K562 (cell line): ENCODE data around the gene SVEP1. TPM values are rescaled to one million over a fixed set of nuclear protein-coding genes. Genes with fewer than 3 reads are reported as not detected.

Experiments
- ILK ChIP-seq: fragments of 450-650 bp; IDR thresholded peaks from 2 replicates; pipeline ENCODE4 v1.6.1; 2016; ENCODE audit warnings: missing genetic modification characterization, low read depth, mild to moderate bottlenecking, missing compliant biosample characterization, moderate library complexity, borderline replicate concordance
- NR0B1 ChIP-seq: fragments of 450-650 bp; IDR thresholded peaks from one replicate; pipeline ENCODE4 v1.6.1; 2018; ENCODE audit warnings: mild to moderate bottlenecking, moderate library complexity; ENCODE audit not compliant: partially characterized antibody
- polyA plus RNA-seq, 8 experiments: library from polyadenylated mRNA; depleted of rRNA in 4 of 8; stranded (reverse) in 5 of 8; unstranded in 3 of 8; fragments of >200 nt; fragmentation: Nextera tagmentation in 2 of 8; fragmentation: Illumina TruSeq in 1 of 8; extraction: Ambion mirVana in 2 of 8; extraction: Trizol in 1 of 8; gene quantifications; 2 replicates each; pipeline versions ENCODE4 v1.2.1 to v1.2.3, GENCODE V29; 2011 to 2014; ENCODE audit warnings: inconsistent platforms in 1 of 8, missing spikeins in 1 of 8
- total RNA-seq, 7 experiments: library from RNA; depleted of rRNA in 6 of 7; stranded (reverse); fragments of >200 nt in 6 of 7; fragmentation: Illumina TruSeq in 2 of 7; extraction: Trizol in 2 of 7; gene quantifications; 2 replicates each; pipeline versions ENCODE4 v1.2.1 to v1.2.3, GENCODE V29; 2011 to 2021; ENCODE audit warnings: low replicate concordance in 1 of 7
- TF ChIP-seq, protein P1 (sequence below), 2 experiments: fragments of 450-650 bp; IDR thresholded peaks; 2 replicates each; pipeline ENCODE4 v1.6.1; 2016; ENCODE audit warnings: mild to moderate bottlenecking in 2 of 2, borderline replicate concordance in 1 of 2, low read depth in 1 of 2, moderate library complexity in 1 of 2

The SVEP1 gene
- total and polyA plus RNA-seq, 9 of the 15 experiments (the other 6 are each of a cell fraction or from before 2014, with no cell fraction given), result 0.20 to 0.84 (median 0.43) TPM

DNA sequence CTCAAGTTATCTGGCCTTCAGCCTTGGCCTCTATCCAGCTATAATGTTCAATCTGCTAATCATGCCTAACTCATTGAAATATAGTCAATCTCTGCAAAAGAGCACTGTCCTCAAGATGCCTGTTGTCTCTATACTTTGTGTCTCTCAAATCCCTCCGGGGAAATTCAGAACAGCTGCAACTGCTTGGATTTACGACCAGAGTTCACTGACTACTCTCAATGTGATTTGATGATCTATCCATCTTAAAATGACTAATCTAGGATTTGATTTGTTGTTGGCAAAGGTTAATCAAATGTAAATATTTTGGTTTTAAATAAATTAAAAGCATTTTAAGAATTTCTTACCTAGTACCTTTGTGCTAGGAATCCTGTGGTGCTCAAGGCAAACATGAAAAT is 40.9 kb downstream of the SVEP1 start (continued):
- TF ChIP-seq NR0B1 (no peak), ILK (tag) (no peak)
- TF ChIP-seq, protein P1, sequence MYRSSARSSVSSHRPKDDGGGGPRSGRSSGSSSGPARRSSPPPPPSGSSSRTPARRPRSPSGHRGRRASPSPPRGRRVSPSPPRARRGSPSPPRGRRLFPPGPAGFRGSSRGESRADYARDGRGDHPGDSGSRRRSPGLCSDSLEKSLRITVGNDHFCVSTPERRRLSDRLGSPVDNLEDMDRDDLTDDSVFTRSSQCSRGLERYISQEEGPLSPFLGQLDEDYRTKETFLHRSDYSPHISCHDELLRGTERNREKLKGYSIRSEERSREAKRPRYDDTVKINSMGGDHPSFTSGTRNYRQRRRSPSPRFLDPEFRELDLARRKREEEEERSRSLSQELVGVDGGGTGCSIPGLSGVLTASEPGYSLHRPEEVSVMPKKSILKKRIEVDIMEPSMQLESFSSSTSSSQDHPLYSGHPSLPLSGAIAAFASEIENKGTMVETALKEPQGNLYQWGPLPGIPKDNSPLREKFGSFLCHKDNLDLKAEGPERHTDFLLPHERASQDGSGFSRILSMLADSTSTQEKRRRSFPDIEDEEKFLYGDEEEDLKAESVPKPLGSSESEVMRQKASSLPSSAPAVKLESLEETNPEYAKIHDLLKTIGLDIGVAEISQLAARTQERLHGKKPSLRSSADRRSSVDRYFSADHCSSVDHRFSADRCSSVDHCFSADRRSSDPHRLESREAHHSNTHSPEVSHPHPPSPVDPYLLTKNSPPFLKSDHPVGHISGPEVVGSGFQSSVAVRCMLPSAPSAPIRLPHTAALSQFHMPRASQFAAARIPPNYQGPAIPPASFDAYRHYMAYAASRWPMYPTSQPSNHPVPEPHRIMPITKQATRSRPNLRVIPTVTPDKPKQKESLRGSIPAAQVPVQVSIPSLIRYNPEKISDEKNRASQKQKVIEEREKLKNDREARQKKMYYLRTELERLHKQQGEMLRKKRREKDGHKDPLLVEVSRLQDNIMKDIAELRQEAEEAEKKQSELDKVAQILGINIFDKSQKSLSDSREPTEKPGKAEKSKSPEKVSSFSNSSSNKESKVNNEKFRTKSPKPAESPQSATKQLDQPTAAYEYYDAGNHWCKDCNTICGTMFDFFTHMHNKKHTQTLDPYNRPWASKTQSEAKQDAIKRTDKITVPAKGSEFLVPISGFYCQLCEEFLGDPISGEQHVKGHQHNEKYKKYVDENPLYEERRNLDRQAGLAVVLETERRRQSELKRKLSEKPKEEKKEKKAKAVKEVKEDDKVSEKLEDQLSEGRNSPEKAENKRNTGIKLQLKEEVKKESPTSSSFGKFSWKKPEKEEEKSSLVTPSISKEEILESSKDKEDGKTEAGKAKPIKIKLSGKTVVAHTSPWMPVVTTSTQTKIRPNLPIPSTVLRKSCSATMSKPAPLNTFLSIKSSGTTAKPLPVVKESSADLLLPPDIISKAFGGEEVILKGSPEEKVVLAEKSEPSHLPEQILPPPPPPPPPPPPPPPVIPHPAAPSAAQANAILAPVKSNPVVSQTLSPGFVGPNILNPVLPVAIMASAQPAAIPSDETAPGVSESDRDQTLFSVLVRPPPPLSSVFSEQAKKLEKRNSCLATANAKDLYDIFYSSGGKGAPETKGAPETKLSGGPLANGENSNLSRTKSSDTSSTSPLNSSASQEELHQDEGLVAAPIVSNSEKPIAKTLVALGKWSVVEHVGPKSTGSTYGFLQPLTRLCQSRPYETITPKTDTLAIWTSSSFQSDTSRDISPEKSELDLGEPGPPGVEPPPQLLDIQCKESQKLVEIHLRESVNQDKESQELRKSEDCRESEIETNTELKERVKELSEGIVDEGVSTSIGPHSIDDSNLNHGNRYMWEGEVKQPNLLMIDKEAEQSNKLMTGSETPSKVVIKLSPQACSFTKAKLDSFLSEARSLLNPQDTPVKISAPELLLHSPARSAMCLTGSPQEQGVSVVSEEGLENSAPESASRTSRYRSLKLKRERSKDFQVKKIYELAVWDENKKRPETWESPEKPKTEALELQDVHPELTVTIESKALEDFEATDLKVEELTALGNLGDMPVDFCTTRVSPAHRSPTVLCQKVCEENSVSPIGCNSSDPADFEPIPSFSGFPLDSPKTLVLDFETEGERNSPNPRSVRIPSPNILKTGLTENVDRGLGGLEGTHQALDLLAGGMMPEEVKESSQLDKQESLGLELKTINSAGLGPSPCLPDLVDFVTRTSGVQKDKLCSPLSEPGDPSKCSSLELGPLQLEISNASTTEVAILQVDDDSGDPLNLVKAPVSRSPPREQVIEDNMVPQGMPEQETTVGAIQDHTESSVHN (IDR thresholded peaks at IDR 0.05; ENCODE audit: borderline replicate concordance in 1 of 2, low read depth in 1 of 2), result no peak
